Fibroblast of skin of scalp (primary cell): ENCODE data around the gene C1QC. TPM values are rescaled to one million over a fixed set of nuclear protein-coding genes. Genes with fewer than 3 reads are reported as not detected.

Experiments used
- DNase-seq: peaks from one replicate; pipeline ENCODE4 v3.0.0-alpha.2; 2013
- polyA plus RNA-seq, 2 experiments: library from polyadenylated mRNA; unstranded; fragments of 120-200 nt; gene quantifications; one replicate each; pipeline ENCODE4 v1.2.1, GENCODE V29; 2013; ENCODE audit not compliant: insufficient read length in 2 of 2

Gene C1QC
- 0.10 TPM for polyA plus RNA-seq (2013, experiment 1 of 2; ENCODE audit: insufficient read length)
- polyA plus RNA-seq (2013, experiment 2 of 2; ENCODE audit: insufficient read length), result 1.2 TPM

DNA sequence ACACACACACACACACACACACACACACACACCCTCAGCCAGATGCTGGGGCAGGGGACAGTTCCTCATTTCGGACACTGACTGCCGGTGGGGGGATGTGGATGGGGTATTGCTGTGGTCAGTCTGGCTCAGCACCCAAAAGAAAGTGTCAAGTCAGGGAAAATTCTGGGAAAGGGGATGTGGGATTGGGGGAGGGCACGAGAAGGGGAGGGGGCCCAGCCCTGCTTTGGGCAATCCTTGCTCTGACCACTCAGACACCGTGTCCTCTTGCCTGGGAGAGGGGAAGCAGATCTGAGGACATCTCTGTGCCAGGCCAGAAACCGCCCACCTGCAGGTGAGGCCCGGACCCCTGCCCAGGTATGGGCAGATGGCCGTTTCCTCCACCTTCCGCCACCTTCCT, at the start of gene C1QC:
C1QC (plus strand) TSS at position 253 of the 400 bp plus-strand sequence. CDS start 391 bp downstream, outside the sequence.
- DNase-seq, result no peak

DNA sequence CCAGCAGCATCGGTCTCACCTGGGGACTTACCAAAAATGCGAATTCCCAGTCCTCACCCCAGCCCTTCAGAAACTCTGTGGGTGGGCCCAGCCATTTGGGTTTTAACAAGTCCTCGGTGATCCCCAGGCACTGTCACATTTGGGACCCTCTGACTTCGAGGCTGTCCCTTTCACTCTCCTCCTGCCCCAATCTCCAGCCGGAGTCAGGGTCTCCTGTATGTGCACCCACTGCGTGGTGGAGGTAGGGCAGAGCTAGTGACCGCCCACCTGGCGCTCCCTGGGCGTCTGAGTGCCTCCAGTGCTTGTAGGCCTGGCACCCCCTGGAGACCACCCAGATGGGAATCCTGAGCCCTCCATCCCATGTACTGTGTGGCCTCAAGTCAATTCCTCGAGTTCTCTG, 49.0 kb upstream of the C1QC start:
- no peak for DNase-seq

DNA sequence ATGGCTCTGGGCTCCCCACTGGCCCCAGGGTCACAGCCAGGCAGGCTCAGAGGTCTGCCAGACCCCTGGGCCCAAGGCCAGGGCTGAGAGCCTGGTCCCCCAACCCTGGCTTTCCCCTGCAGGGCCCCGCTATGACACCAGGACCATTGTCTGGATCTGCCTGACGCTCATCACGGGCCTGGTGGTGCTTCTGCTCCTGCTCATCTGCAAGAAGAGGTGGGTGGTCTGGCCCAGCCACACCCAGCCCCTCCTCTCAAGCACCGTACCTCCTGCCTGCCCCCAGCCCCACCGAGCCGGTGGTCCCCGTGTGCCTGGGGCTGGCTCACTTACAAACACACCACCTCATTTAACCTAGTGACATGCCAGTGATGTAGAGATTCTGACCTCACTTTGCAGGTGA, 48.3 kb upstream of the C1QC start:
- no peak for DNase-seq

DNA sequence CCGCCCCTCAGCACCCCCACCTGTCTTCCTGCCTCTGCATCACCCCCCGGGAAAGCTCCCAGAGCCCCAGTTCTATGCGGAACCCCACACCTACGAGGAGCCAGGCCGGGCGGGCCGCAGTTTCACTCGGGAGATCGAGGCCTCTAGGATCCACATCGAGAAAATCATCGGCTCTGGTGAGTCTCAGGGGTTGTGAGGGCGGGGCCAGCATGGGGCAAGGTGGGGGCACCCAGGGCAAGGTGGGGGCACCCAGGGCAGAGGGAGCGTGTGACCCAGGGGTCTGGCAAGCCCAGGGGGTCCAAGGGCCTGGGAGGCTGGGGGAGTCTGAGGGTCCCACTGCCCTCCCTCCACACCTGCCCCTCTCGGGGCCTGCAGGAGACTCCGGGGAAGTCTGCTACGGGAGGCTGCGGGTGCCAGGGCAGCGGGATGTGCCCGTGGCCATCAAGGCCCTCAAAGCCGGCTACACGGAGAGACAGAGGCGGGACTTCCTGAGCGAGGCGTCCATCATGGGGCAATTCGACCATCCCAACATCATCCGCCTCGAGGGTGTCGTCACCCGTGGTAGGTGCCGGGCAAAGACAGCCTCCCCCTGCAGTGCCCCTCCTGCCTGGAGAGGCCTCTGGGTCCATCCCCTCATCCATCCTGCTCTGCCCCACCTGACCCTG, 46.0 kb upstream of the C1QC start:
- no peak for DNase-seq

DNA sequence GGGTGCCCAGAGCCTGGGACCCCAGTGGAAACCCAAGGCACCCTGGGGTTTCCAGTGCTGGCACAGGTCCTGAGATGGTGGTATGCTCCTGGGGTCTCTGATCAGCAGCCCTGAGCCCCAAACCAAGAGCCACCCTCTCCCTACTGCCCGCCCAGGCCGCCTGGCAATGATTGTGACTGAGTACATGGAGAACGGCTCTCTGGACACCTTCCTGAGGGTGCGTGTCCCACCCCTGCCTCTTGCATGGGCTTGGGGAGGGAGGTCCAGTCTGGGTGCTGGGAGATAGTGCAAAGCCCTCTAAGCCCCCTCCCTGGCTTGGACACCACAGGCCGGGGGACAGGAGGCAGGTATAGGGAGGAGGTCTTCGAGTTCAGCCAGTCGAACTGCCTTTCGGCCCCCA, 45.4 kb upstream of the C1QC start:
- no peak for DNase-seq

DNA sequence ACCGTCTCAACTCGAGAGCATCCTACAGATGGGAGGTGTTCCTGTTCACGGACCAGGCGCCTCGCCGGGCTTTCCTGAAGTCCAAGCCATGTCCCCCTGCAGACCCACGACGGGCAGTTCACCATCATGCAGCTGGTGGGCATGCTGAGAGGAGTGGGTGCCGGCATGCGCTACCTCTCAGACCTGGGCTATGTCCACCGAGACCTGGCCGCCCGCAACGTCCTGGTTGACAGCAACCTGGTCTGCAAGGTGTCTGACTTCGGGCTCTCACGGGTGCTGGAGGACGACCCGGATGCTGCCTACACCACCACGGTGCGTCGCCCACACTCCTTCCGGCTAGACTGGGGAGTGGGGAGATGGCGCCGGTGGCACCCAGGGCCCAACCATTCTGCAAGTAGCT, 44.7 kb upstream of the C1QC start:
- no peak for DNase-seq

DNA sequence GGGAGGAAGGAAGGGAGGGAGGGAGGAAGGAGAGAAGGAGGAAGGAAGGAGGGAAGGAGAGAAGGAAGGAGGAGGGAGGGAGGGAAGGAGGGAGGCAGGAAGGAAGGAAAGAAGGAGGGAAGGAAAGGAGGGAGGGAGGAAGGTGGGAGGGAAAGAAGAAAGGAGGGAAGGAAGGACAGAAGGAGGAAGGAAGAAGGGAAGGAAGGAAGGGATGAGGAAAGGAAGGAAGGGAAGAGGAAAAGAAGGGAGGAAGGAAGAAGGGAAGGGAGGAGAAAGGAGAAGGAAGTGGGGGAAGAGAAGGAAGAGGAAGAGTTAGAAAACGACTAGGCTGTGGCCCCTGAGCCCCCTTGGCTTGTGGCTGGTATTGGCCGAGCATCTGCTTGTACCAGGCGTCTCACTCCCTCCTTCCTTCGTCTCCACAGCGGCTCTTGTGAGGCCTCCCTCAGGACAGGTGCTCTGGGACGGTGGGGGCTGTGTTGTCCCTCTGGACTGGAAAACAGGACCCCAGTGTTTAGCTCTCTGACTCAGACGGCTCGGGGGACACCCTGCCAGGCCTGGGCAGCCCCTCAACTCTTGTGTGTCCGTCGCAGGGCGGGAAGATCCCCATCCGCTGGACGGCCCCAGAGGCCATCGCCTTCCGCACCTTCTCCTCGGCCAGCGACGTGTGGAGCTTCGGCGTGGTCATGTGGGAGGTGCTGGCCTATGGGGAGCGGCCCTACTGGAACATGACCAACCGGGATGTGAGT, 43.2 kb upstream of the C1QC start:
- DNase-seq, result no peak

DNA sequence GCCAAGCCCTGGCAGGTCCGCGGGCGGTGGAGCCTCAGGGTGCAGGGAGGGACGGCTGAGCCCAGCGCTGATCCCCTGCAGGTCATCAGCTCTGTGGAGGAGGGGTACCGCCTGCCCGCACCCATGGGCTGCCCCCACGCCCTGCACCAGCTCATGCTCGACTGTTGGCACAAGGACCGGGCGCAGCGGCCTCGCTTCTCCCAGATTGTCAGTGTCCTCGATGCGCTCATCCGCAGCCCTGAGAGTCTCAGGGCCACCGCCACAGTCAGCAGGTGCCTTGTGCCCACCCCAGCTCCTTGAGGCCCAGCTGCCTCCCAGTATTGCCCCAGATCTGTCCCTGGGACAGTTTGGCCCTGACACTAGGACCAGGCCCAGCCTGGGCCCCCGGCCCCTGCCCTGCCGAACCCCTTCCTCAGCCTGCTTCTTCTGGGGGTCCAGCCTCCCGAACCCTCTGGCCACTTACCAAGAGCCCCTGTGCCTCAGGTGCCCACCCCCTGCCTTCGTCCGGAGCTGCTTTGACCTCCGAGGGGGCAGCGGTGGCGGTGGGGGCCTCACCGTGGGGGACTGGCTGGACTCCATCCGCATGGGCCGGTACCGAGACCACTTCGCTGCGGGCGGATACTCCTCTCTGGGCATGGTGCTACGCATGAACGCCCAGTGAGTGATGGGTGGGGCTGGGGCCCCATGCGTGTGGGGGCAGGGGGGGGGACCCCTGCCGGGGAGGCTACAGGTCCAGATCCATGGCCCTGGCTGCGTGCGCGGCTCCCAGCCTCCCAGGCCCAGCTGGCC, 42.4 kb upstream of the C1QC start:
- DNase-seq, result no peak

DNA sequence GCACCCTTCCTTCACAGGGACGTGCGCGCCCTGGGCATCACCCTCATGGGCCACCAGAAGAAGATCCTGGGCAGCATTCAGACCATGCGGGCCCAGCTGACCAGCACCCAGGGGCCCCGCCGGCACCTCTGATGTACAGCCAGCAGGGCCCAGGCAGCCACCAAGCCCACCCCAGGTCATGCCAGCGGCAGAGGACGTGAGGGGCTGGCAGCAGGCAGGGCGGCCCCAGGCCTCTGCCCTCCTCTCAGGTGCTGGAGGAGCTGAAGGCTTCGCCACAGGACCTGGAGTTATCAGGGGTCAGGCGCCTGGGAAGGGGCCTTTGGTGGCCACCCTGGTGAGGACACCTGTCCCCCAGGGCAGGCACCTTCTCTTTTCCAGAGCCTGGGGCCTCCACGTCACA, 41.8 kb upstream of the C1QC start:
- DNase-seq, result no peak

DNA sequence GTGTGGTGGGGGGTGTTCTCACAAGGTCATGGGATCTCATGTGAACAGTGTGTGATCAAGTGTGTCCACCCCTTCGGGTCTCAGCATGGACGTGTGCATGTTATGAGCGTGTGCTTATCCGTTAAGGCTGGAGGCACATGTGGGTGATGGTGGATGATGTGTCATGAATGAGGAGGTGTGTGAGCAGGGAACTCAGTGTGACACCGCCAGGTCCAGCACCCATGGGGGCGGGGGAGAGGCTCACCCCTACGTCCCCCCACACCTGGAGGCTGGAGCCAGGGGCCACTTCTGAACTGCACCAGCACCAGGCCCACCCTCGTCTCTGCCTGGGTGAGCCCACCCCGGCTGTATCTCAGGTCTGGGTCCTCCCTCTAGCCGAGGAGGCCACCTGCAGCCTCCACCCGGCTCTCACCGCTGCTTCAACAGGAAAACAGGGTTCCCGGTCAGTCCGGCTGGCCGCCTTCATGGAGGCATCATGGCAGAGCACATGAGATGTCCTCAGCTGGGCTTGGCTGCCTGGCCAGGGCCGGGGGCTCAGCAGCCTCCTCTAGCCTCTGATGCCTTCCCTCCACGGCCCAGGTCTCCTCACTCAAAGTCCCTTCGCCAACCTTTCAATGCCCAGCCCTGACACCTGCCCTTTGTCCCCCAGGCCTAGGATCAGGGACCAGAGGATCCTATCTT, 41.2 kb upstream of the C1QC start:
- no peak for DNase-seq

DNA sequence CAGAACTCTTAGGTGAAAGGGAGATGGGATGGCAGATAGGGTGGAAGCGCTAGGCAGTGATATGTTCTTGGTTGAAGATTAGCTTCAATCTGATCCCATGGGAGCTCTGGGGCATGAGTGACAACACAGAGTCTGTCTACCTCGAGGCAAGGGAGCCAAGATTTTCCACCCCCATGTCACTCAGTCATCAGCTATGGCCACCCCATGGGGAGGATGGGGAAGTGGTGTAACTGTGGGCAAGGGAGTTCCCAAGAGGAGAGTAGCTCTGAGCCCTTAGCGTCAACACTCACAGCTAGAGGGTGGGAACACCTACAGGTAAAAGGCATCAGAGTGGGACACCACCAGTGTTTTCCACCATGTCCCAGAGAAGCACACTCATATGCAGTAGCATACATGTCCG, 37.3 kb upstream of the C1QC start:
- DNase-seq, result no peak

DNA sequence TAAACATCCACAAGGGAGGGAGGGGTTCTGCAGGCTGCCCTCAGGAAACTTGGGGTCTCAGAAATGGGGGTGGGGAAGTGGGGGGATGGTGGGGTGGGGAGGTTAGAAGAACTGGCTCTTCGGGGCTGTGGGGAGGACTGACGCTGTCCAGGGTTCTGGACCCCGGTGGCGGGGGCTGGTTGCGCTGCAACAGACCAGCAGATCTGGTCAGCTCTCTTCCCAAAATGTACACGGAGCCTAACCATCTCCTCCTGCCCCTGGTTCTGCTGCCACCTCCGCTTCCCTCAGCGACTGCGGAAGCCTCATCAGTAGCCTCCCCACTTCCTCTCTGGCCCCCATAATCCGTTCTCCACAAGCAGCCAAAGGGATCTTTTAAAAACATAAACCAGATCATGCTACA, 36.3 kb upstream of the C1QC start:
- no peak for DNase-seq

DNA sequence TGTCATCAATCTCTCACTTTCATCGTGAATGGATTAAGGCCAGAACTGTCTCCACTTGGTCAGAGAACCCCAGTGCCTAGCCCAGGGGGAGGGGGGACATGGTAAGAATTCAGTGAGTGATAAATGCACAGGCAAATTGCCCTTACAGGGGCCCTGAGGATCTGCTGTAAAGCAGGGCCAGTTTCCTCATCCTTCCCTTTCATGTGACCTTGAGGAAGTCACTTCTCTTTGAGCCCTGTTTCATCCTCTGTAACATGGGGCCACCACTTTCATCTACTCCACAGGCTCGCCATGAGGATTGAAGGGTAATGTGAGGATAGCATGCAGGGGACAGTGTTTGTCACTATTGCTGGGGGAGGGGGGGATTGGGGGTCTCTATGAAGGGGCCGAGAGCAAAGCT, 35.1 kb upstream of the C1QC start:
- DNase-seq, result no peak

DNA sequence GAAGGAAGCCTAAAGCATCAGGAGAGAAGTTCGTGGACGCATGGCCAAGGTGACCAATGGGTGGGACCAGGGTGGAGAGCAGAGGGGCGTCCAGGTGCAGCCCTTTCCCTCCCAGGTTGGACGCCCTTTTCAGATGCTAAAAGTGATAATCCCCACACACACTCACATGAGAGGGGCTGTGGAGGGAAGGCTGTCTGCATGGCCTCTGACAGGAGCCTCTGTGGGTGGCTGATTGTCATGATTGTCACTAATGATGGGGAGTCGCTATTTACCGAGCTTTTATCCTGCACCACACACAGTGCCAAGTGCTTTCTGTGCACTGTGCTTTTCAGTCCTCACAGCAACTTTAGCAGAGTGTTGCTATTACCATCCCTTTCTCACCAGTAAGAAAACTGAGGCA, 34.1 kb upstream of the C1QC start:
- DNase-seq, result no peak

DNA sequence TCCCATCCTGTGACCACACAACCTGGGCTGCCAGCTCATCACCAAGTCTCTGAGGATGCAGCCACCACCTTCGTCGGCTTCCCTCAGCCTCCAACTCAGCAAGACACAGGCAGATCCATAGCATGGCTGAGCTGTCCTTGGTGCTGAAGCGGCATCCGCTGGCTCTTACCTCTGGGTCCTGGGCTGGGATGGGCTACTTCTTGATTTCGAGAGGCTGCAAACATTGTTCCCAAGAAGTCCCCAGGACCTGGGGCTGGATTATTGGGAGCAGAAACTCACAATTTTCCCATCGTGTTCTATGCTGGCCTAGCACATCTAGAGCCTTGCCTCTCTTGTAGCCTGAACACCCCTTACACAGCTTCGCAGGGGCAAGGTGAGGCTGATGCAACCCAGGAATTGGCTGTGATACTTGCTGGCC, 31.9 kb upstream of the C1QC start:
- DNase-seq, result peak; percentile 61

DNA sequence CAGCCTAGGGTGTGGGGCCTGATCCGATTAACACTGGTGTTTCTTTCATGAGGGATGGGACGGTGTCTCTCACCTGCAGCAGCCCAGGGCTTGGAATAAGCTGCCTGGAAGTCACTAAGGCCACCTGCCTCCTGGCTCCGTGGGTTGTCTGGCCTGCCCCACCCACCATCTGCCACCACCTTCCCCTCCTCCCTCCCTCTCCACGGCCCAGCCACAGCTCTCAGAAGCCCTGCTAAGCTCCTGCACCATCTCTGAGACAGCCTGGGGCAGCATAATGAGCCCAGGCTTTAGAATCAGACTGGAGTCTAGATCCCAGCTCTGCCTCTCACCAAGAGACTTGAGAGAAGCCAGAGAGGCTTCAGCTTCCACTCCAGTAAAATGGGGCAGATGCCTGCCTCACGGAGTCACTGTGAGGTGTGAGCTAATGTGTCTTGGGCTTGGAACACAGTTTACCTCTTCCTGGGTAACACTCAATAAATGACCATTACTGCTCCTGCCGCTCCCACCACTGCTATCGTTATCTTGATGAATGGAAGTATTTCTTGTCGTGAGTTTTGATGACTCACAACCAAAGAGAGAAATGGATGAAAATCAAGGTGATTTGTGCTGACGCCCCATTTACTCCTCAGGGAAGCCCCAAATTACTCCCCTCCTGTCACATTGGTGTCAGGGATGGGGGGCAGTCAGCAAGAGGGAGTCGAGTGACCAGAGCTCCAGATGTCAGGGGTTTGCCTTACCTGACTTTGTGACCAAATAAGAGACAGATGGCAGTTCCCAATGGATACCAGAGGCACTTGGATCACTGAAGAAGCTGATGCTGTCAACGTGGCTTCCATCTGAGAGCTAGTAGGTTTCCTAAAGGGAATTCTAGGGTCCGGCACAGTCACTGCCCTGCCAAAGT, 30.5 kb upstream of the C1QC start:
- no peak for DNase-seq

DNA sequence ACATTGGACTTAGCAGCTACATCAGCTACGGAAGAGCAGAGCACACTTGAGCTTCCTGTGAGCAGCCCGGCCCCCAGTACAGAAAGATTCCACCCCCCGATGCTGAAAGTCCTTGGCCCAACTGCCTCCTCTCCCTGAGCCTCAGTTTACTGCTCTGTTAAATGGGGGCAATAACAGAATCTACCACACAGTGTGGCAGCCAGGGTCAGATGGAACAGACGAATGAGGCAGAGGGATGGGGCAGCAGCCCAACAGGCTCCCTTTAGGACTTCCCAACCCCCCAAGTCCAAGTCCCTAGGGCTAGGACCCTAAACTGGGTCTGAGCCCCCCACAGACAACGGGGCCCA, 29.9 kb upstream of the C1QC start:
- DNase-seq, result no peak

DNA sequence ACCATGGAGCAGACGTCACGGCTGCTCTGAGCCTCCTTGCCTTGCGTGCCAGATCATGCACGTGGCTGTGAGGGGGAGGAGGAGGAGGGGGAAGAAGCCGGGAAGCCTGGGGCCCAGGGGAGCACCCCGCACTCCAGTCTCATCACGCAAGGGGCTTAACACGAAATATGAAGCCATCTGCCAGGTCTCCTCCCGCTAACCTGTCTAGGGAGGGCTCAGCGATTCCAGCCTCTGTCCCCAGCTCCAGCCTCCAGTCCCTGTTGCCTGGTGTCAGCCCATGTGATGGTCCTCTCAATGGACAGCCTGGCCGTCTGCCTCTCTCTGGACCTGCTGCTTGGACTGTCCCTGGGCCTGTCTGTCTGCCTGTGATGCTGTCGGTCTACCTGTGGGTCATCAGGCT, 29.5 kb upstream of the C1QC start:
- DNase-seq, result no peak

DNA sequence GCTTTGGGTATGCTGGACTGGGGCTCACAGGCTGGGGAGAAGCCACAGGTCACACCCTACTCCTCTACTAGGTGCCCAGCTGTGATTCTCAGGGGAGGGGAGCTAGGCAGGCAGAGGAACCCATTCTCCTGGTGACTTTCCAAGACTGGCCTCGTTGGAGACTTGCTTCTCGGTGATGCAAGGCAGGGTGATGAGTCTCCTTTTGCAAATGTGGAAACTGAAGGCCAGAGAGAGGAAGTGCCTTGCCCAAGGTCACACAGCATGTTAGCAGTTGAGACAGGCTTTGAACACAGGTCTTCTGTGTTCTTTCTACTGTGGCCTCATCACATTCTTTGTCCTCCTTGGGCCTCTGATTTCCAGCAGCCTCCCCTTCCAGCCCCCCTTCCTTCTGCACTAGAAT, 27.5 kb upstream of the C1QC start:
- no peak for DNase-seq

DNA sequence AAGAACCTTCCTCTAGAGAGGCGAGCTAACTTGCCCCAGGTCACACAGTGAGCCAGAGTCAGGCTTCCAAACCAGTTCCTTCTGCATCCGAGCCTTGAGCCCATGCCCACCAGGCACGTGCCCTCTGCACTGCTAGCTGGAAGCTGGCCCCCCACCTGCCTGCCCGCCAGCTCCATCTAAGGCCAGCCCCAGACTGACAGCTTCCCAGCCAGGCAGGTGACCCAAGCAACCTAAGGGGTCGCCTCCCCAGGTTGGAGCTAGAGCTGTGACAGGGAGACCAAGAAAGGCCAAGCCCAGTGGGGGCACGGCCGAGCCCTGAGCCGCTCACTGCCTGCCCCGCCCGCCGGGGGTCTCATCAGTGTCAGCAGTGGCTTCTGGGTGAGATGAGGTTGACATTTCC, 26.9 kb upstream of the C1QC start:
- no peak for DNase-seq

DNA sequence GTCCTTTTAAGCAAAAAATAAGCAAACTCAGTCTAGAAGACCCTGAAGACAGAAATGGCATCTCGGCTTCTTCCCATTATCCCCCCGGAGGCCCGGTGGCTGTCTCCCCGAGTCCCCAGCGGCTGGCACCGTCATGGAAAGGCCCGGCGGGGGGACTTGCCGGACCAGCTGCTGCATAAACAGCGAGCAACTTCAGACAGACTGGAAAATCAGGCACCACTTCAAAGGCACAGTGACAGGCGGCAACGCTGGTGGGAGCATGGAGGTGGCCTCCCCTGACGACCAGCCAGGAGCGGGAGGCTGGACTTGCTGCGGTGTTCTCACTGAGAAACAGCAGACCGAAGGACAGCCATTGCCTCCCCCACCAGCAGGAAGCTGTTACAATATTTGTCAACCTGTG, 25.4 kb upstream of the C1QC start:
- no peak for DNase-seq

DNA sequence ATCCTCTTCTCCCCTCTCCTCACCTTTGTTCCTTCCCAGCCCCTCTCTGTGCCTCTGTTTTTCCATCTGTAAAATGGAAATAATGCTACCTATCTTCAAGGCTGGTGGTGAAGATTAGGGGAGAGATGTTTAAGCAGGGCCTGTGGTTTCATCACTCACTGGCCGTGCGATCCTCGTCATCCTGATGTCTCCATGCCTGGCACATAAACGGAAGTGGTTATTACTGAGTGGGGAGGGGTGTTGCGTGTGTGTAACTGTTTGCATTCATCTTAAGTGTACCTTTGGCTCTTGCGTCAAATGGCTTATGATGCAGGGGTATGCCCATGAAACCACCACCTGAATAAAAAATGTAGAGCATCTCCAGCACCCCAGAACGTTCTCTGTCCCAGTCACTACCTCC, 24.2 kb upstream of the C1QC start:
- DNase-seq, result no peak
